Lower leg skin (tissue), 4 donors: ENCODE measurements around the gene MARVELD3. TPM values are rescaled to one million over a fixed set of nuclear protein-coding genes. Genes with fewer than 3 reads are reported as not detected.
A peak's percentile ranks its signal among the peaks of the same experiment; 100 is the strongest.
"Not testable (repeated sequence)": the region's sequence is repeated elsewhere in the genome, so short reads cannot be mapped to it uniquely, and the experiment has no call there.

Experiments
- DNase-seq, 2 donors: peaks; one replicate each; pipeline ENCODE4 v3.0.0-alpha.2; 2019; ENCODE audit warnings: low spot score in 2 of 2
- H3K4me3 ChIP-seq: fragments of 200-600 bp; sonication (generic); 2 replicates; pipeline ENCODE4 v1.5.1; 2017; ENCODE audit warnings: mild to moderate bottlenecking, low read depth; ENCODE audit not compliant: poor library complexity, severe bottlenecking
- POLR2A ChIP-seq, 2 donors: fragments of 450-650 bp; IDR thresholded peaks; one replicate each; pipeline ENCODE4 v1.6.1; 2016 to 2017; ENCODE audit warnings: antibody characterized with exemption in 2 of 2, mild to moderate bottlenecking in 1 of 2, moderate library complexity in 1 of 2
- WGBS, 2 donors: methylation state at CpG; one replicate each; pipeline ENCODE4 v1.1.5; 2018; 5-methylcytosine and 5-hydroxymethylcytosine counted together
- intact Hi-C: fragments of 100-400 bp; cut with DNase I; formaldehyde crosslinking; loops from one replicate; pipeline ENCODE4 v1.15.0; 2023; ENCODE audit warnings: low total_unique reads
- total RNA-seq, 4 donors: library from RNA; depleted of rRNA; stranded (reverse); fragments of >200 nt; gene quantifications; one replicate each; pipeline ENCODE4 v1.1.0, GENCODE V29; 2016
- TF ChIP-seq, protein P1 (sequence below), 3 donors: fragments of 450-650 bp; IDR thresholded peaks; one replicate each; pipeline ENCODE4 v1.5.1; 2016; ENCODE audit warnings: antibody characterized with exemption in 3 of 3, mild to moderate bottlenecking in 3 of 3, moderate library complexity in 2 of 3

Gene MARVELD3, protein sequence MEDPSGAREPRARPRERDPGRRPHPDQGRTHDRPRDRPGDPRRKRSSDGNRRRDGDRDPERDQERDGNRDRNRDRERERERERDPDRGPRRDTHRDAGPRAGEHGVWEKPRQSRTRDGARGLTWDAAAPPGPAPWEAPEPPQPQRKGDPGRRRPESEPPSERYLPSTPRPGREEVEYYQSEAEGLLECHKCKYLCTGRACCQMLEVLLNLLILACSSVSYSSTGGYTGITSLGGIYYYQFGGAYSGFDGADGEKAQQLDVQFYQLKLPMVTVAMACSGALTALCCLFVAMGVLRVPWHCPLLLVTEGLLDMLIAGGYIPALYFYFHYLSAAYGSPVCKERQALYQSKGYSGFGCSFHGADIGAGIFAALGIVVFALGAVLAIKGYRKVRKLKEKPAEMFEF
- 10 to 100 TPM in 2 of 4 donors, 1 to 10 TPM in 2; 3.3 to 11.3 (median 9.5) TPM for total RNA-seq

DNA sequence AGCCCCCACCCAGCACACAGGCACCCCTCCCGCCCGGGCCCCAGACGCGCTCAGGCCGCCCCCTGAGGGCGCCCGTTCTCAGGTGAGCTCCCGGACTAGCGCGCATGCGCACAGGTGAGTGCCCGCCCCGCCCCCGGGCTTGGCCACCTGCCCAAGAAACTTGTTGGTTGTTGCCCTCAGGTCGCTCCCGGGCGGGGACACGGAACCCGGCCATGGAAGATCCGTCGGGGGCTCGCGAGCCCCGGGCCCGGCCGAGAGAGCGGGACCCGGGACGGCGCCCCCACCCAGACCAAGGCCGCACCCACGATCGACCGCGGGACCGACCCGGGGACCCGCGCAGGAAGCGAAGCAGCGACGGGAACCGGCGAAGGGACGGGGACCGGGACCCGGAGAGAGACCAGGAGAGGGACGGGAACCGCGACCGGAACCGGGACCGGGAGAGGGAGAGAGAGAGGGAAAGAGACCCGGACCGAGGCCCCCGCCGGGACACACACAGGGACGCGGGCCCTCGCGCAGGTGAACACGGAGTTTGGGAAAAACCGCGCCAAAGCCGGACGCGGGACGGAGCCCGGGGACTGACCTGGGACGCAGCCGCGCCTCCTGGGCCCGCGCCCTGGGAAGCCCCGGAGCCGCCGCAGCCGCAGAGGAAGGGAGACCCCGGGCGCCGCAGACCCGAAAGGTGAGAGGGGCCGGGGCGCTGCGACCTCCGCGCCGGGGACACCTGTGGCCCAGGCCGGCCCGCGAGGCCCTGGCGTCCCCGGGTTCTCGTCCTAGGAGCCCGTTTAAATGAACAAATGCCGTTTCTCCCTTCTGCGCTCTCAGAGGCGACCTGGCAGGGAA lies at the start of gene MARVELD3:
MARVELD3 (plus strand) TSS at position 167 of the 840 bp plus-strand sequence; CDS start at position 213, 46 bp downstream.
- DNase-seq = peak; percentile 58 to 94
- TF ChIP-seq POLR2A (IDR thresholded peaks at IDR 0.05) = no peak
- TF ChIP-seq, protein P1, sequence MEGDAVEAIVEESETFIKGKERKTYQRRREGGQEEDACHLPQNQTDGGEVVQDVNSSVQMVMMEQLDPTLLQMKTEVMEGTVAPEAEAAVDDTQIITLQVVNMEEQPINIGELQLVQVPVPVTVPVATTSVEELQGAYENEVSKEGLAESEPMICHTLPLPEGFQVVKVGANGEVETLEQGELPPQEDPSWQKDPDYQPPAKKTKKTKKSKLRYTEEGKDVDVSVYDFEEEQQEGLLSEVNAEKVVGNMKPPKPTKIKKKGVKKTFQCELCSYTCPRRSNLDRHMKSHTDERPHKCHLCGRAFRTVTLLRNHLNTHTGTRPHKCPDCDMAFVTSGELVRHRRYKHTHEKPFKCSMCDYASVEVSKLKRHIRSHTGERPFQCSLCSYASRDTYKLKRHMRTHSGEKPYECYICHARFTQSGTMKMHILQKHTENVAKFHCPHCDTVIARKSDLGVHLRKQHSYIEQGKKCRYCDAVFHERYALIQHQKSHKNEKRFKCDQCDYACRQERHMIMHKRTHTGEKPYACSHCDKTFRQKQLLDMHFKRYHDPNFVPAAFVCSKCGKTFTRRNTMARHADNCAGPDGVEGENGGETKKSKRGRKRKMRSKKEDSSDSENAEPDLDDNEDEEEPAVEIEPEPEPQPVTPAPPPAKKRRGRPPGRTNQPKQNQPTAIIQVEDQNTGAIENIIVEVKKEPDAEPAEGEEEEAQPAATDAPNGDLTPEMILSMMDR (IDR thresholded peaks at IDR 0.05) = no peak
- intact Hi-C loops = no loop called here
- peak within 1 kb of the TSS; percentile 10 for H3K4me3 ChIP-seq
- 1% methylated on average over 80 to 85 of the region's 98 CpGs for WGBS, 2 donors

DNA sequence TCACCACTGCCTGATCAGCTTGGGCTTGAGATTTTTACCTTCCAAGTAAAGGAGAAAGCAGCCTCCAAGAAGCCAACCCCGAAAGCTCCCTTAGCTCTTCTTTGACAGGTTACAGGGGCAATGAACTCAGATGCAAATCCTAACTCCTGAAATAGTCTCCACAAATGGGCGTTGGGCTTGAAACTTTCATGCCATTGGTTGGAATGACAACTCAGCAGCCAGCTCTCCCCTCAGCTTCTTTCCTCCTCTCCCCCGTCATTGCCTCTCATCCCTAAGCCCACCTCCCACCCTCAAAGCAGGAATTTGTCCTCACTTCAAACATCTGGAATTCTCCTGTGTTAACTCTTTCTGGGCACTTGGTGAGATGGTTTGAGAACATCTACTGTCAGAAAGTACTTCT lies 49.0 kb upstream of the MARVELD3 start, which contains the start of gene TAT:
TAT (minus strand) TSS at position 122 of the 400 bp plus-strand sequence. CDS start 677 bp downstream, outside the sequence.
- 24% methylated on average over 3 of the region's 3 CpGs for WGBS, 2 donors
- no peak within 1 kb of the TSS for H3K4me3 ChIP-seq
- intact Hi-C loops = no loop called here
- no peak for DNase-seq
- no peak for TF ChIP-seq POLR2A (IDR thresholded peaks at IDR 0.05)
- TF ChIP-seq, protein P1 (IDR thresholded peaks at IDR 0.05) = no peak

DNA sequence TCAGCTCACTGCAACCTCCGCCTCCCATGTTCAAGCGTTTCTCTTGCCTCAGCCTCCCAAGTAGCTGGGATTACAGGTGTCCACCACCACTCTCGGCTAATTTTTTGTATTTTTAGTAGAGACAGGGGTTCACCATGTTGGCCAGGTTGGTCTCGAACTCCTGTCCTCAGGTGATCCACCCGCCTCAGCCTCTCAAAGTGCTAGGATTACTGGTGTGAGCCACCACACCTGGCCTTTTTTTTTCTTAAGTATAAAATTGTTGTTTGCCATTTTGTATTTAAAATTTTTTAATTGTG lies 43.5 kb upstream of the MARVELD3 start:
- H3K4me3 ChIP-seq, intact Hi-C loops, DNase-seq: not testable (repeated sequence)
- WGBS, 2 donors = 92 to 94% methylated on average over 5 of the region's 5 CpGs

DNA sequence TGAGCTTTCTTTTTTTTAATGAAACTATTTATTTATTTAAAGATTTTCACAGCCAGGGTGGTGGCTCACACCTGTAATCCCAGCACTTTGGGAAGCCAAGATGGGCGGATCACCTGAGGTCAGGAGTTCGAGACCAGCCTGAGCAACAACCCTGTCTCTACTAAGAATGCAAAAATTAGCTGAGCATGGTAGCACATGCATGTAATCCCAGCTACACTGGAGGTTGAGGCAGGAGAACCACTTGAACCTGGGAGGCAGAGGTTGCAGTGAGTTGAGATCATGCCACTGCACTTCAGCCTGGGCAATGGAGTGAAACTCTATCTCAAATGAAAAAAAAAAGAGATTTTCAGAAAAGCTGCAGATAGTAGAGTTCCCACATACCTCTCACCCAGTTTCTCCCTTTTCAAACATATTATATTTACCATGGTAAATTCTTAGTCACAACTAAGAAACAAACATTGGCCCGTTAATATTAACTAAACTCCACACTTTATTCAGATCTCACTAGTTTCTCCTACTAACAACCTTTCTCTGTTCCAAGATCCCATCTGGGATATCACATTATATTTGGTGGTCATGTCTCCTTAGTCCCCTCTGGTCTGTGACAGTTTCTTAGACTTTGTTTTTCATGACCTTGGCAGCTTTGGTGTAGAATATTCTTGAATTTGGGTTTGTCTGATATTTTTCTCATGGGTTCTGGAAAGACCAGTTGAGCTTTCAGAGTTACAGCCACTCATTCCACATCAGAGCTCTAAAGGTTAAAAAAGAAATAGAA lies 41.3 kb upstream of the MARVELD3 start:
- no peak for DNase-seq
- 84 to 89% methylated on average over 3 of the region's 3 CpGs for WGBS, 2 donors
- intact Hi-C loops = no loop called here
- H3K4me3 ChIP-seq = no peak overlapping the region
- TF ChIP-seq, protein P1 (IDR thresholded peaks at IDR 0.05) = no peak
- no peak for TF ChIP-seq POLR2A (IDR thresholded peaks at IDR 0.05)

DNA sequence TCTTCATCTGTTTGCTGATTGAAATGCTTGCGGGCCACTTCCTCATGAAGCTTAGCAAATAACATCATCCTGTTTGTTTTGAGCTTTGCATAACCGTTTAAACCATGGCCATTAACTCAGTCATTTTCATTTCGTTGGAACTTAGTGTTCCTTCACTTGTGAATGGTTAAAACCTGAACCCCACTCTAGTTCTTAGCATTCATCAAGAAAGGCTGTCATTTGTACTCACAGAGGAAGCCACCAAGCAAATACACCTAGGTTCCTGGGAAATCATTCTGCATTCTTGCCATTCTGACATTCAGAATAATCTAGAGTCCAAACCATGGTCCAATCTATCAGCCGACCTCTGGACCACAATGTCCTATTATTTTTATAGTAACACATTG lies 40.7 kb upstream of the MARVELD3 start:
- no peak for TF ChIP-seq POLR2A (IDR thresholded peaks at IDR 0.05)
- TF ChIP-seq, protein P1 (IDR thresholded peaks at IDR 0.05) = no peak
- WGBS, 2 donors = 50 to 68% methylated on average over 4 of the region's 4 CpGs
- DNase-seq = no peak
- no peak overlapping the region for H3K4me3 ChIP-seq
- intact Hi-C loops = no loop called here

DNA sequence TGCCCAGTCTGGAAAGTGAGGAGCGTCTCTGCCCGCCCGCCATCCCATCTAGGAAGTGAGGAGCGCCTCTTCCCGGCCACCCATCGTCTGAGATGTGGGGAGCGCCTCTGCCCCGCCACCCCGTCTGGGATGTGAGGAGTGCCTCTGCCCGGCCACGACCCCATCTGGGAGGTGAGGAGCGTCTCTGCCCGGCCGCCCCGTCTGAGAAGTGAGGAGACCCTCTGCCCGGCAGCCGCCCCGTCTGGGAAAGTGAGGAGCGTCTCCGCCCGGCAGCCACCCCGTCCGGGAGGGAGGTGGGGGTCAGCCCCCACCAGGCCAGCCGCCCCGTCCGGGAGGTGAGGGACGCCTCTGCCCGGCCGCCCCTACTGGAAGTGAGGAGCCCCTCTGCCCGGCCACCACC lies 36.6 kb upstream of the MARVELD3 start:
- WGBS, 2 donors = 93 to 94% methylated on average over 18 to 27 of the region's 30 CpGs
- DNase-seq, H3K4me3 ChIP-seq, intact Hi-C loops: not testable (repeated sequence)

DNA sequence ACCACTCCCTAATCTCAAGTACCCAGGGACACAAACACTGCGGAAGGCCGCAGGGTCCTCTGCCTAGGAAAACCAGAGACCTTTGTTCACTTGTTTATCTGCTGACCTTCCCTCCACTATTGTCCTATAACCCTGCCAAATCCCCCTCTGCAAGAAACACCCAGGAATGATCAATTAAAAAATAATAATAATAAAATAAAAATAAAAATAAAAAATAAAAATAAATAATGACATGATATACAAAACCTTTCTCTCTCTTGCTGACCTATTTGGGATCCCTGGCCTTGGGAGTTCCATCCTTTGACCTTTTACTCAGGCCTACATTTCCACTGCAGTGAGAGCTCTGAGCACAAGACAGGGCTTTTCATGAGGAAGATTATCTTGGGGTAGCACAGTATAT lies 35.9 kb upstream of the MARVELD3 start:
- H3K4me3 ChIP-seq, DNase-seq, intact Hi-C loops: not testable (repeated sequence)
- WGBS, 2 donors = 100% methylated on average over 2 of the region's 2 CpGs; no CpG with 5 or more reads in 1 of the 2 donors
